IPS DF 4.7 (cell line): ENCODE measurements around the gene PSD2.
"Not testable (repeated sequence)": the region's sequence is repeated elsewhere in the genome, so short reads cannot be mapped to it uniquely, and the experiment has no call there.

Experiments
- DNase-seq: peaks from one replicate; pipeline ENCODE4 v3.0.0-alpha.2; 2013; ENCODE audit warnings: low spot score; ENCODE audit errors: extremely low read depth

Gene PSD2

GRCh38 chr5:139789116-139789844, 6.3 kb upstream of the PSD2 start:
- DNase-seq: no peak

- DNase-seq: no peak
Measured at GRCh38 chr5:139789845-139790189, 5.8 kb upstream of the PSD2 start.

GRCh38 chr5:139792218-139792617, 3.4 kb upstream of the PSD2 start:
- no peak for DNase-seq

- DNase-seq: not testable (repeated sequence)
Measured at GRCh38 chr5:139792655-139793054, 3.0 kb upstream of the PSD2 start.

GRCh38 chr5:139794067-139794846, 1.4 kb upstream of the PSD2 start:
- no peak for DNase-seq

- DNase-seq: no peak
Measured at GRCh38 chr5:139796061-139796806, 626 bp downstream of the PSD2 start.

GRCh38 chr5:139797335-139797734, 1.7 kb downstream of the PSD2 start:
- no peak for DNase-seq

- no peak for DNase-seq
Measured at GRCh38 chr5:139797856-139798510, 2.4 kb downstream of the PSD2 start.

GRCh38 chr5:139798883-139799282, 3.3 kb downstream of the PSD2 start:
- DNase-seq: no peak

GRCh38 chr5:139799359-139799758, 3.8 kb downstream of the PSD2 start:
- DNase-seq: no peak

- DNase-seq: no peak
Measured at GRCh38 chr5:139803978-139804377, 8.4 kb downstream of the PSD2 start.

GRCh38 chr5:139804800-139805397, 9.3 kb downstream of the PSD2 start:
- DNase-seq: no peak

GRCh38 chr5:139805545-139805944, 9.9 kb downstream of the PSD2 start:
- DNase-seq: no peak

GRCh38 chr5:139806111-139806510, 10.5 kb downstream of the PSD2 start:
- DNase-seq: no peak

- DNase-seq: no peak
Measured at GRCh38 chr5:139806726-139807646, 11.4 kb downstream of the PSD2 start.

GRCh38 chr5:139807647-139808030, 12.0 kb downstream of the PSD2 start:
- DNase-seq: no peak

- DNase-seq: no peak
Measured at GRCh38 chr5:139808481-139809330, 13.1 kb downstream of the PSD2 start.

GRCh38 chr5:139809331-139809810, 13.8 kb downstream of the PSD2 start:
- no peak for DNase-seq
